Ammon's horn (tissue), 1 donor: Measurements from ENCODE around the gene AXIN1.
A peak's percentile ranks its signal among the peaks of the same experiment; 100 is the strongest.
"Not testable (repeated sequence)": the region's sequence is repeated elsewhere in the genome, so short reads cannot be mapped to it uniquely, and the experiment has no call there.

ENCODE experiments used
- DNase-seq: peaks from one replicate; pipeline ENCODE4 v3.0.0-alpha.2; 2016; ENCODE audit warnings: low spot score

Gene AXIN1

DNA sequence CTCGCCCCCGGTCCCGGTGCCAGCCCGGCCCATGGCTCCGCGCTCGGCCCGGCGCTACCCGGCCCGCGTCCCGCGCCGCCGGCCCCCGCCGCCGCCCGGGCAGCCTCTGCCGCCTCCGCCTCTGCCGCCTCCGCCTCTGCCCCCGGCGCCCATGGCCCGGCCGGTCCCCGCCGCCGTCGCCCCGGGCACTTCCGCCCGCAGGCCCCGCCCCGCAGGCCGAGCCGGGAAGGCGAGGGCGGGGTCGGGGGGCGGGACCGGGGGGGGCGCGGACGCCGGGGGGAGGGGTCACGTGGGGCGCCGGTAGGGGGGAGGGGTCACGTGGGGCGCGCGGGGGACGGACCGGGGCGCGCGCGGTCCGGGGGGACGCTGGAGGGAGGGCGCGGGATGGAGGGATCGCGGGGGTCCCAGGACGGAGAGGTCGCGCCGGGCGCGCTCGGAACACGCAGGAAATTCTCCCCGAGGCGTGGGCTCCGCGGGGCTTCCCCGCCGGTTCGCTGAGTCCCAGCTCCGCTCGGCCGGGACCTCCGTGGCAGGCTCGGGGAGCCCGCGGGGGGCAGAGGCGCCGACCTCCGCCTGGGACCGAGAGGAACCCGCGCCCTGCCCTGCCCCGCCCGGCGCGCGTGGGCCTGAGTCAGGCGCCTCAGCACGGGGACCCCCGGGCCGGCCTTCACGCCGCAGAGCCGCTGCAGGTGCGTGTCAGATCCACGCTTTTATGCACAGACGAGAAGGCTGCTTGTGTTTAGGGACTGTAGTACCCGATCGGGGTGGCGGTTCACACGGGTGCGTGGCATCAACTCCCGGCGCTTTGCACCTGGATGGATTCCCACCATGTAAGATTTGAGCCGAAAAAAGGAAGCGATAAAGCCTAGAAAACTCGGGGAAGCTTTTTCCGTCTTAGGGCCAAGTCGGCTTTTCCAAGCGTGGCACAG, 29.5 kb upstream of the AXIN1 start, which contains the start of gene PGAP6:
TSS of gene PGAP6 (minus strand) at position 190 of the 929 bp plus-strand sequence. CDS start at position 33, 157 bp downstream.
- peak; percentile 76 for DNase-seq

DNA sequence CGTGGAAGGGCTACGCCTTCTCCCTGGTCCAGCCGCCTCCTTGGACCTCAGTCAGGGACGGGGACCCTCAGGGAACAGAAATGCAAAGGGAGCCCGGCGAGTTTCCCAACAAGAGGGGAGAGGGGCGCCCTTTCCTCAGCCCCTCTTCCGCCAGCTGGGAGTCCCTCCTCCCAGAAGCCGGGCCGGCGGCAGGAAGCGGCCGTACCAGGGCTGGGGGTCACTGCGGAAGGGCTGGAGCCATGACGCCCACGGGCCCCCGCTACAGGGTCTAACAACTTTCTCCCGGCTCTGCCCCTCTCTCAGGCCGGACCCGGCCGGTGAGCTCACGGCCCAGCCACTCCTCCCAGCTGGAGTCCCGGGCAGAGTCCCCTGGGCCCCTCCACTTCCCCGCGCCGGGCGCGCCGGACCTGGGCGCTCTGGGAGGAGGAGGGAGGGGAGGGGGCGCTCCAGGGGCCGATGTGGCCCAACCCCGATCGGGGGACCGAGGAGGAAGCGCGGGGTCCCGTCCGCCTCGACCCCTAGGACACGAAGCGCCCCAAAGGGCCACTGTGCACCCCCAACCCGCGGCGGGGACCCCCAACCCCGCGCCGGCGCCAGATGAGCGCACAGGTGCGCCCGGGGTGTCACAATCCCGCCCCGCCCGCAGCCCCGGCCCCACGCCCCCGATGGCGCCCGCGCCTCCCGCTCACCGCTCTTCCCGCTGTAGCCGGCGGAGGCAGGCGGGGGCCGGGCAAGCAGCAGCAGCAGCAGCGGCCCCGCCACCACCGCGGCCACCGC, 28.7 kb upstream of the AXIN1 start:
- DNase-seq = no peak

DNA sequence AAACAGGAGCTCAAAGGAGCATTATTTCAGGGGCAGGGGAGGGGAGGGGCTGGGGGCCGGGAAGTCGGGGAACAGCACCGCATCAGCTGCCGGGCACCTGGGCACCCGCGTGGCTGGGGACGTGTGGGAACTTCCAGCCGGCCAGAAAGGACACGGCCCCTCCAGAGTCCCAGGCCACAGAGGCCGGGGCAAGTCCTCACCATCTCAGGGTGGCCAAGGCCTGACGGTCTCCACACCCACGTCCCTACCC, 28.2 kb upstream of the AXIN1 start:
- DNase-seq = no peak

DNA sequence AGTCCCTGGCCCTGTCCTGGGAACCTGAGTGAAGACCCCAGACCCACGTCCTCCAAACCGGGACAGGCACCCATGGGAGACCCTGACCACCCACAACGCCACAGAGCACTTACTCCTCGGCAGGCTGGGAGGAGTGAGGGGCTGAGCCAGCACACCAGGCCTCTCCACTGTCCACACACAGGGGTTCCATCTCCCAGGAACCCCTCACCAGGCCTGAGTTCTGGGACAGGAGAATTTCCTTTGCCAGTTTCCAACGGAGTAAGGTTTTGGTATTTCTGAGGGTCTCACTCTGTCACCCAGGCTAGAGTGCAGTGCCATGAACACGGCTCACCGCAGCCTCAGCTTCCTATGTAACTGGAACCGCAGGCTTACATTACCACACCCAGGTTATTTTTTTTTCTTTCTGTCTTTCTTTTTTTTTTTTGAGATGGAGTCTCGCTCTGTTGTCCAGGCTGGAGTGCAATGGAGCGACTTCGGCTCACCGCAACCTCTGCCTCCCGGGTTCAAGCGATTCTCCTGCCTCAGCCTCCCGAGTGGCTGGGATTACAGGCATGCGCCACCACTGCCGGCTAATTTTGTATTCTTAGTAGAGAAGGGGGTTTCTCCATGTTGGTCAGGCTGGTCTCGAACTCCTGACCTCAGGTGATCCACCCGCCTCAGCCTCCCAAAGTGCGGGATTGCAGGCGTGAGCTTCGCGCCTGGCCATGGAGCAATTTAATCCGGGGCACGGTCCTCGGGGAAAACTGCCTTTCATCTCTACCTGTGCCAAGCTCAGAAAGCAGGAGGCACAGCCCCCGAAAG, 27.6 kb upstream of the AXIN1 start:
- DNase-seq = no peak

DNA sequence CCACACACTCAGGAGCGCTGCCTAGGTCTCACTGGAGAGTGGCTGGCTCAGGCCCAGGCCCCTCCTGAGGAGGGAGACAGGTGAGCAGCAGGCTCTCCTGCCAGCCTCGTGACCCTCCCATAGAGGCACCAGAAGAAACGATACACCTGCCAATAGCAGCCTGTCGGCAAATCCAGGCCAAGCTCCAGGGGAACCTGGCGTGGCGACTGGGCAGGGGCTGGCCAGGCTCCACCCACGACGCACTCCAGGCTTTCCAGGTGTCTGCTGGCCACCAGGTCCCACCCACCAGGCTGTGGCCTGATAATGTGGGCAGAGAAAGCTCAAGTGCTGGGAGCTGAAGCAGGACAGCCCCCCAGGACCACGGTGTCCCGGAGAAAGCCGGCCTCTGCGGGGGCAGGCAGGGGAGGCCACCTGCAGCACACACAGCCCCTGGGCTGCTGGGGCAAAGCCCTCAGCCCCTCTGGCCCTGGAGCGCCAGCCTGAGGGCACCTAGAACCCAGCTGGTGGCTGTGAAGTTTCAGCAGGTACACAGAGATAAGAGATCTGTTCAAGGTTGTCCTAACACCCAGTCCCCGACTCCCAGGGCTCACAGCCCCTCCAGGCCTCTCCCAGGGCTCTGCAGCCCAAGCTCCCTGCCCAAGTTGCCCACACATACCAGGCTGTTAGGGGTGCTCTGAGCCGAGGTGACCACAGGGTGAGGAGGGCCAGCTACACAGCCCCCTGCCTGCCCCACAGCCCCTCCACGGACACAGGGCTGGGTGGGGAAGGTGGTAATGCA, 26.8 kb upstream of the AXIN1 start:
- no peak for DNase-seq

DNA sequence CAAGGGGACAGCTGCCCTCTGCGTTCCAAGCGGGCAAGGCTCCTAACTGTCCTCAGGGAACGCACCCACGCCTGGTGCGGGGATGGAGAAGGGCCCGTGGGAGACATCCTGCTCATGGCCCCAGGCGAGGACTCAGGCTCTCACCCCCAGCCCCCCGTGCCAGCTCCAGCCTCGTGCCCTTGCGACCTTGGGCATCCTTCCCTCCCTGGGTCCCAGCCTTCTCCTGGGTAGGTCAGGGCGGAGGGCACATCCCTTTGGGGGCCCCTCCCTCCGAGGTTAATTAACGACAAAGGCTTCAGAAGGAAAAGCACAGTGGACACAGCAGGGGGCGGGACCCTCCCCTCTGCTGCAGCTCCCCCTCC, 26.3 kb upstream of the AXIN1 start:
- DNase-seq = no peak

DNA sequence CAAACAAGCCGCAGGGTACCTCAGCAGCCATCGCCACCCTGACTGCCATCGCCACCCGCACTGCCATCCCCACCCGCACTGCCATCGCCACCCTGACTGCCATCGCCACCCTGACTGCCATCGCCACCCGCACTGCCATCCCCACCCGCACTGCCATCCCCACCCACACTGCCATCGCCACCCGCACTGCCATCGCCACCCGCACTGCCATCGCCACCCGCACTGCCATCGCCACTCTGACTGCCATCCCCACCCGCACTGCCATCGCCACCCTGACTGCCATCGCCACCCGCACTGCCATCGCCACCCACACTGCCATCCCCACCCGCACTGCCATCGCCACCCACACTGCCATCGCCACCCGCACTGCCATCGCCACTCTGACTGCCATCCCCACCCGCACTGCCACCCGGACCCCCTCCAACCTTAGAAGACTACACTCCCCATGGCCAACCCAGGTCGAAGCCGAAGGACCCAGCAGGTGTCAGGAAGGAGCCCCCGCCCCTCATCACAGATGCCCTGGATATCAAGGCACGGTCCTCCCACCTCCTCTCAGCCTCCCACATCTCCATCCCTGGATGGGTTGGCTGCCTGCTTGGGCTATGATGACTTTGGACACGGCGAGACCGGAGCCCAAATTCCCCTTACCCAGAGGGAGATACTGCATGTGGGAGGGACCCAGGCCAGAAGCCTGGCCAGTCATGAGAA, 25.7 kb upstream of the AXIN1 start:
- DNase-seq = not testable (repeated sequence)

DNA sequence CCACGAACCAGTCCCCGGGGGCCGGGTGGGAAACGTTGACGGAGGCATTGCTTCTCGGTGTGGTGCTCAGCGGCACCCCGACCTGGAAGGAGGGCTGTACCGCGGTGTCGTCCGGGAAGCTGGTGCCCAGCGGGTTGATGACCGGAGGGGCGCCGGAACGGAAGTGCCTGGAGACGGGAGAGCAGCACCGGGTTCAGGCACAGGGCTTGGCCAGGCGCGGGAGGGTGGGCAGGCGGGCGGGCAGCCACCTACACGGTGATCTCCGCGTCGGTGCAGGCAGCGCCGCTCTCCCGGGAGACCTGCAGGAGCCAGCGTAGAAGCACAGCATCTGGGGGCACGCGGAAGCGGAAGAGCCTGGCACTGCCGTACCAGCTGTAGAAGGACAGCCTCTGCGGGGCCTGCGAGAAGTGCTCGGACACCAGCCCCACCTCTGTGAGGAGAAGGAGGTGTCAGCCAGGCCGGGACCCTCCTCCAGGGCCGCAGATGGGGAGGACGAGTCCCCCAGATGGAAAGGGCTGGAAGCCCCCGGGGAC, 25.0 kb upstream of the AXIN1 start:
- no peak for DNase-seq

DNA sequence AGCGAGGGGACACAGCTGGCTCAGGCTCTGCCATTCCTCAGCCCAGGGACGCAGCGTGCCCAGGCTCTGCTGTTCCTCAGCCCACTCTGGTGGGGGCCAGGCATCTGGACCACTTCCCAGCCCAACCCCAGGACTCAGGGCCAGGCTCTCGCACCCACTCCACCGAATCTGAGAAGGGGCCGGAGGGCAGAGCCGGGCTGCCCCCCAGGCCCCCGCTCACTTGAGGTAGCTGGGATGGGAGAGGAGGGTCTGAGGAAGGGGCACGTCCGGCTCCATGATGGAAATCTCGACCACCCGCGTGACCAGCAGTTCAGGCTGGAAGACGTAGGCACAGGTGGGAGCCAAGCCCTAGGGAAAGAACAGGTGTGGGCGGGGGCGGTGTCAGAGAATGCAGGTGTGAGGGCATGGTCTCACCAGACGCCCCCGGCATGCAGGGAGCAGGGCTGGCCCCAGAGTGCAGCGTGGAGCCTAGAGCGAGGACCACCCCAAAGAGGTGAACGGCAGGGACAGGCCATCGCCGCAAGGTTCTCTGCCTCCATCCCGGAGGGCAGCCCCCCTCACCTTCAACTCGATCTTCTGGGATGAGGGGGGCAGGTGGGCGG, 24.4 kb upstream of the AXIN1 start:
- DNase-seq = no peak

DNA sequence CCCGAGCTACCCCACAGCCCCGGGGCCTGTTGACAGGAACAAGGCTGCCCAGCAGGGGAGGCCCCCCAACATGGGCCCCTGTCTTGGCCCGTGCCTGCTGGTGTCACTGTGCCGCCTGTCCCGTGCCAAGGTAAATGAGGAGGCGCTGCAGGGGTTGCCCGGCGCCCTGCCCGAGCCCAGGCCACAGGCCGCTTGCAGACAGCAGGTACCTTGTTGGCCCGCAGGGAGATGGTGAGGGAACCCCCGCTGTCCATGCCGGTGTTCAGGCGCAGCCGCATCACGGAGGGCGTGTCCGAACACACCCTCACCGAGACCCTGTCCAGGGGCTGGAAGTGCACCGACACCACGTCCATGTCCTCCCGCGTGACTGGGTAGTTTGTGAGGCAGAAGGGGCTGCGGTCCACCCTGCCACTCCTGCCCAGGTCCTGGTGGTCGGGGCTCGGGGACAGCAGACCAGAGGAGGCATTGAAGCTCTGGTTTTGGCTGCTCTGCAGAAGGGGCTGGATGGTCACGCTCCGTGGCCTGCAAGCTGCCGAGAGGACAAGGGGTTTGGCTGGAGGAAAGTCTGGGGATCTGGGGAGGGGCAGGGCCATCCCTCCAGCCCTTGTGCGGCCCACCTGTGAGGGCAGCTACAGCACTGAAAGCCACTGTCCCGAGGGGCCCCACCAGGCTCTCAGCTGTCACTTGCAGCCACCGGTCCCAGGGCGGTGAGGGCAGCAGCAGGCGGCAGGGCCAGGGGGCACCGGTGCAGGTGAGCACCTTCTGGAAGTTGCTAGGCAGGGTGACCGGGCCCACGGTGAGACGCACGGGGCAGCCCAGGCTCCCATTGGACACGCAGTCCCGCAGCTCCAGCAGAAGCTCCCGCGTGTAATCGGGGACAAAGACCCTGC, 23.6 kb upstream of the AXIN1 start:
- DNase-seq = no peak

DNA sequence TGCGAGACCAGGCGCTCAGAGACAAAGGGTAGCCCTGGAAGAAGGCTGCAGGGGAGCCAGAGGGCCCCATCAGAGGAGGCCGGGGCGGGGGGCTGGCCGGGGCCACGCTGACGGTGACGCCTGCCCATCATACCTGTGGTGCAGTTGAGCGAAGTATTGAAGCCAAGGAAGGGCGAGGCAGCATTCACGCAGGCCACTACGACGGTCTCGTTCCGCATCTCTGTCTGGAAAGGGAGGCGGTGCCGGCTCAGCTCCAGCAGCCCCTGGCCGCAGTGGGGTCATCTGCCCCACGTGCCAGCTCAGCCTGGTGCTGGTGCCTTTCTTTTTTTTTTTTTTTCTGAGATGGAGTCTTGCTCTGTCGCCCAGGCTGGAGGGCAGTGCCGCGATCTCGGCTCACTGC, 22.7 kb upstream of the AXIN1 start:
- no peak for DNase-seq

DNA sequence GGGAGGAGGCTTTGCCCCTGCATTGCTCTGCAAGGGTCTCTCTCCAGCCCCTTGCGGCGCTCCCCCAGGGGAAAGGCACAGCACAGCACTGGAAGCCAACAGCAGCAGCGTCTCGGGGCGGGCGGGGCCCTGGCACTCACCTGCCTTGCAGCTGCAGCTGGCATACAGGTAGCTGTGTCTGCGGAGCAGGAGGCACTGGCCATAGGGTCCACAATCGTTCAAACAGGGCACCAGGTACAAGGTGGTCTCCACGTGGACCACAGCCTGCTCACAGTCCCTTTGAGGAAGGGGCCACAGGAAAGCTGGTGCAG, 22.0 kb upstream of the AXIN1 start:
- DNase-seq = no peak

DNA sequence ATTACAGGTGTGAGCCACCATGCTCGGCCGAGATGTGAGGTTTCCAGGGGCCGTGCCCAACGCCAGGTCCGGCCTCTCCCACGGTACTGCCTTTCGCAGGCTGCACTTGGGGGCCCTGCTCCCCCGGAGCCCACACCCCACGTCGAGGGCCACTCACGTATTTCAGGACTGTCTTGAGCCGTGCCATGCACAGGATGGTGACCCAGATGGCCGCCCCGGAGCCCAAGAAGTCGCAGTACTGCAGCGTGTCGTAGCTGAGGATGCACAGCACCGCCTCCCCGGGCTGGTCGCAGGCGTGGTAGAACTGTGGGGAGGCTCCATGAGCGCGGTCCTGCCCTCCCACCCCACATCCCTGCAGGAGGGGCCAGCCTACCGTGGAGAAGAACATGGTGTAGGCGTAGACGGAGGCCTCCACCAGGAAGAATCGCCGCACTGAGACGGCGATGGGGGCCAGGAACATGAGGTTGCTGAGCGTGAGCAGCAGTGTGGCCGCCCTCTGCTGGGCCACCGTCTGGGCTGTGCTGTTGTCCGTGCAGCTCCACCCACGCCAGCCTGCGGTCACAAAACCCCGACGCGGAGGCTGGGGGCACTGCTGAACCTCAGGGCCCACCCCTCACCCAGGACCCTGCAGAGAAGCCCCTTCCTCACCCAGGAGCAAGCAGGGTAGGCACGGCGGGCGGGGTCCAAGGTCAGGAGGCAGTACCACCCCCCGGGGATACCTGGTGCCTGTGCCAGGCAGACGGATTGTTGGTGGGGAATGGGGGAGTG, 21.5 kb upstream of the AXIN1 start:
- no peak for DNase-seq

DNA sequence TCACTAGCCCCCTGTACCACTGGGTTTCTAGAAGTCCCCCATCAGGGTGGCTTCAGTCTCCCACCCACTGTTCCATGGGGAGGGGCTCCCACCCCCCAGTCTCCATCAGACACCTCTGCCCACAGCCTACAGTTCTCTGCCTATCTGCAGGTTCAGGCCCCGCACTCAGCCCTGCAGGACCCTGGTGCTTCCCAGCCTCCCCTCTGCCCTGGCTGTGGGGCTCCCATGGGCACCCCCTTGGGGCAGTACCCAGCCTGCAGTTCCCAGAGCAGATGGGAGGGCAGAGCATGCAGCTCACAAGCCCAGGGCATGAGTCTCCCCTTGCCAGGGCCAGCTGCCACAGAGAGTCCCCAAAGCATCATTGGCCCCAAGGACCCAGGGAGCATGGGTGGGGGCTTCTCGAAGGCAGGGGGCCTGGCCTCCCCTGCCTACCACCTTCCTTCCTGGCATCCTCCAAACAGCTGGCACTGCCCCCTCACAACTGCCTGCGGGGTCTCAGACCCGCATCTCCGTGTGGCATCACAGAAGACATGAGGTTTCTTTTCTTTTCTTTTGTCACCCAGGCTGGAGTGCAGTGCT, 20.6 kb upstream of the AXIN1 start:
- no peak for DNase-seq

DNA sequence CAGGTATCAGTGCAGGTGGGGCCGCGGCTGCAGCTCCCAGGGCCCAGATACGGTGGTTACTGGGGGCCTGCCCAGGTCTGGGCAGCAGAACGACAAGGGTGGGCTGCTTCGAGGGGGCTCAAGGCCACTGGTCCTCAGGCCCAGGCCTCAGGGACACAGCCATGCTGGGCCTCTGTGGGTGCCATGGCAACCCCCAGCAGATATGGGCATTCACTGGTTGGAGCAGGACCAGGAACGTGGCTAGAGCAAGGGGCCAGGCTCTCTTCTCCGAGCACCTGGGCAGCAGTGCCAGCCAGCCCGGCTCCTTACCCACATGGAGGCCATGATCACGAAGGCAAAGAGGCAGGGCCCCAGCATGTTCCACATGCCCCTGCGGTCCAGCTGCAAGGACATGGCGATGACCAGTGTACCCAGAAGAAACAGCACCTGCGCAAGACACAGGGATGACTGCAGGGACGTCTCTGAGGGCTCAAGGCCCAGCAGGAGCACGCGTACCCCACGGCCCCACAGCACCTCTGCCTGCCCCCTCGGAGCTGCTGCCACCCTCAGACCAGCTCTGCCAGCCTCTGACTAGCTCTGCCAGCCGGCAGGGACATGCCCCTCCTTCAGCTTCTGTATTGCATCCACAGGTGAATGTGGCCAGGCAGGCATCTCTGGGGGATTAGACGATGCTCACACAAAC, 19.9 kb upstream of the AXIN1 start:
- no peak for DNase-seq

DNA sequence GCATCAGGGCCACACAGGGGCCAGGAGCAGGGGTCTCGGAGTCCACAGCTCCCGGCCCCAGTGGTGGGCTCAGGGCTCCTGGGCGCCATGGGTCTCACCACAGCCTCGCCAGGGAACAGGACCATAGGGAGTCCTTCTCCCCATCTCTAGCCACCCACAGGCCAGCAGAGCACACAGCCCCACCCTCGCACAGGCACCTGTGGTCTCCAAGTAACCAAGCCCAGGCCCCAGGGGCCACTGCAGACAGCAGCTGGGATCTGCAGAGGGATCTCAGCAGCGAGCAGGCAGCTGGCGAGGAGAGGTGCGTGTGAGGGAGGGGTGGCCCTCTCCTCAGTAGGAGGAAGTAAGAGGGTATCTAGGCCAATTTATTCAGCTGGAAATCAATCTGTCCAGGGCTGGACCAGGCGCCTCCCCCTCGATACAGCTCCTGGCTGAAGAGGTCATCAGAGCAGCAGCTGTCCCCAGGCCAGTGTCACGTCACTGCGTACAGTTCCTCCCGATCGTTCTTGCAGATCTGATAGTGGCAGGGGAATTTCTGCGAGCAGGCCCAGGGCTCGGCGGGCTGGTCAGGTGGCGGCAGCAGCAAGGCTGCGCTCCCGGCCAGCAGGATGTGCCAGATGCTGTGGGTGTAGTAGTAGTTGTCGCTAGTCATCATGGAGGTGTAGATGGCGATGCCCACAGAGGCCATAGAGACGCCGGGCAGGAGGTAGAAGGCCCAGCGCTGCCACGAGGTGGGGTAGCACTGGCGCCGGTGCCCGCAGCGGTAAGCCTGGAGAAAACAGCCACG, 19.2 kb upstream of the AXIN1 start:
- no peak for DNase-seq

DNA sequence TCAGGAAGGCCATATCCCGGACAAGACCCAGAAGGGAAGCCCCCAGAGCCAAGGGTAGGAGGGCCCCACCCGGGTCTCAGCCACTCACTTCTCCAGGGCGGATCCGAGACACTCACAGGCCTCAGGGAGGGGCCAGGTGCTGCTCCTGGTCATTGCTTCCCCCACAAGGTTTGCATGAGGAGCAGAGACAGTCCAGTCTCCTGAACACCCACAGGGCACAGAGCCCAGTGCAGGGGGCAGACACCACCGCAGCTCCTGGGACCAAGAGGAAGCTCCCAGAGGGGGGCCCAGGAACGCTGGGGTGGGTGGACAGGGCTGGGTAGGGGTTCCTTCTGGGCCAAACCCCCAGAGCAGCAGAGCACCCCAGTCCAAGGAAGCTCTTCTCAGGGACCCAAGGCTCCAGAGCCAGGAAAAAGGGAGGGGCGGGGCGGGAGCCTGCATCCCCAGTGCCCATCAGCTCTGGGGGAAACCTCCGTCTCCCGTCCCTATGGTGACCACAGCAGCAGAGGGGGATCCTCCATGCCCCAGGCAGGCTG, 18.5 kb upstream of the AXIN1 start:
- DNase-seq = no peak
